ENCODE data around the gene SPPL3.

The SPPL3 gene

DNA sequence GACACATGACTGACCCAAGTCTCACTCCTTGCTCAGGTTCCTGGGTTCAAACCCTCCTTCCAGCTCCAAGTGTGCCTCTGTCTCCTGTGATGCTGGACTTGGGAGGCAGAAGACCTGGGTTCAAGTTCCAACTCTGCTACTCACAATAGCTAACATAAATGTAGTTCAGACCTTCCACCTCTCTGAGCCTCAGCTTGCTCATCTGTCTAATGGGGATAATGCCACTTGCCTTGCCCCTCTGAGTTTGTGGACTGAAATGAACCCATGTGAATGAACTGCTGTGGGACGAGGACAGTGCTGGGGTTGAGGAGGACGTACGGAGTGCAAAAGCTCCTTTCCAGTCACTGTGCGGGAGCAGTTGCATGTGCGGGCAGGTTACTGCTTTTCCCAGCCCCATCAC, 137.6 kb downstream of the SPPL3 start:
- TF ChIP-seq, protein P1, sequence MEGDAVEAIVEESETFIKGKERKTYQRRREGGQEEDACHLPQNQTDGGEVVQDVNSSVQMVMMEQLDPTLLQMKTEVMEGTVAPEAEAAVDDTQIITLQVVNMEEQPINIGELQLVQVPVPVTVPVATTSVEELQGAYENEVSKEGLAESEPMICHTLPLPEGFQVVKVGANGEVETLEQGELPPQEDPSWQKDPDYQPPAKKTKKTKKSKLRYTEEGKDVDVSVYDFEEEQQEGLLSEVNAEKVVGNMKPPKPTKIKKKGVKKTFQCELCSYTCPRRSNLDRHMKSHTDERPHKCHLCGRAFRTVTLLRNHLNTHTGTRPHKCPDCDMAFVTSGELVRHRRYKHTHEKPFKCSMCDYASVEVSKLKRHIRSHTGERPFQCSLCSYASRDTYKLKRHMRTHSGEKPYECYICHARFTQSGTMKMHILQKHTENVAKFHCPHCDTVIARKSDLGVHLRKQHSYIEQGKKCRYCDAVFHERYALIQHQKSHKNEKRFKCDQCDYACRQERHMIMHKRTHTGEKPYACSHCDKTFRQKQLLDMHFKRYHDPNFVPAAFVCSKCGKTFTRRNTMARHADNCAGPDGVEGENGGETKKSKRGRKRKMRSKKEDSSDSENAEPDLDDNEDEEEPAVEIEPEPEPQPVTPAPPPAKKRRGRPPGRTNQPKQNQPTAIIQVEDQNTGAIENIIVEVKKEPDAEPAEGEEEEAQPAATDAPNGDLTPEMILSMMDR (IDR thresholded peaks at IDR 0.05; ENCODE audit: low read depth, low read length) = no peak
- H3K4me3 ChIP-seq (ENCODE audit: low read depth, low read length) = no peak overlapping the region

DNA sequence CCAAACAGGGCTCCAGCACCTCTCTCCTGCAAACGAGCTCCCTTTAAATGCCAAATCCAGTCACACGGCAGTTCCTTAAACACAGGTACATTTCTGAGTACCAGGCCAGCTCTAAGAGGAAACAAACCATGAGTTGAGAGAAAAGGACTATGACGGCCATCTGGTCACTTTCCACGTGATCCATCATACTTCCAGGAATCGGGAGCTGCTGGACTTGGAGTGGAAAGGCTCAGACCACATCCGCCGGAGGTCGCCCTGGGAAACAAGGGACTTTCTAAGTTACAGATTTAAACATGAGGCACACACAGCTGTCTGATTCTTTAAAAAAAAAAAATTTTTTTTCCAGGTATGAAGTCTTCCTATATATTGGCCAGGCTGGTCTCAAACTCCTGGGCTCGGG, 139.3 kb downstream of the SPPL3 start:
- TF ChIP-seq, protein P1 (IDR thresholded peaks at IDR 0.05; ENCODE audit: low read depth, low read length) = no peak

DNA sequence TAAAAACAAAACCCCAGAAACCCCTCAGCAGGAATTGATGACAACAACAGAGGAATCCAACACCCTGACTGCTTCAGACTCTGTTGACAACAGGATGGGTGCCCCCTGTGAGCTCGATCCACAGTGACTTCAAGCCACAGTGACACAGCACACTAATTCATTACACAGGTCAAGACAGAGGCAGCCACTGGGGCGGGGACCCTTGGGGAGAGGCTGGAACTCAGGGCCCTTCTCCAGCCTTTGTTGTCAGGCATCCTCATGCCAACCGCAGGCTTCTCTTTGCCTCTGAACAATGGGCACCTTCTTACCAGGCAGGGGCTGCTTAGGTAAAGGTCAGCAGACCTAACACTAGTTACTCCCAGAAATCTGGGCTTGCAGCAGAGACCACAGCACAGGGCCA, 140.9 kb downstream of the SPPL3 start:
- TF ChIP-seq, protein P1 (IDR thresholded peaks at IDR 0.05; ENCODE audit: low read depth, low read length) = no peak
- H3K4me3 ChIP-seq (ENCODE audit: low read depth, low read length) = no peak overlapping the region

More for the DNA sequence above, 139.3 kb downstream of the SPPL3 start:
- H3K4me3 ChIP-seq (ENCODE audit: low read depth, low read length) = no peak overlapping the region

DNA sequence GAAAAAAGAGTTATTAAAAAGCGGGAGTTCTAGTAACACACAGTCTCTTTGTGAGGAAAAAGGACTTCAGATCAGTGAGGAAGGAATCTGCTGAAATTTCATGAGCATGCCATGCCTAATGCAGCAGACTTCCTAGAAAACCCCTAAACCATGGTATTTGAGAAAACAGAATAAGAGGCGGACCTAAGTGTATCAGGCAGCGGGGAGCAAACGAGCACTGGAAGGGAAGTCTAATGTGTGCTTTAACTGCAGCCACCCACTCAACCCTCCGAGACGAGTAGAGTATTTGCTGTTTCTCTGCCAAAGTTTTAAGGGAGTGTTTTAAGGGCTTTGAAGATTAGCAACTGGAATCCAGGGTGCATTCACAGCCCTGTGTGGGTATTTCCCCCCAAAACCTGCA, 142.1 kb downstream of the SPPL3 start:
- H3K4me3 ChIP-seq (ENCODE audit: low read depth, low read length) = no peak overlapping the region
- TF ChIP-seq, protein P1 (IDR thresholded peaks at IDR 0.05; ENCODE audit: low read depth, low read length) = no peak

DNA sequence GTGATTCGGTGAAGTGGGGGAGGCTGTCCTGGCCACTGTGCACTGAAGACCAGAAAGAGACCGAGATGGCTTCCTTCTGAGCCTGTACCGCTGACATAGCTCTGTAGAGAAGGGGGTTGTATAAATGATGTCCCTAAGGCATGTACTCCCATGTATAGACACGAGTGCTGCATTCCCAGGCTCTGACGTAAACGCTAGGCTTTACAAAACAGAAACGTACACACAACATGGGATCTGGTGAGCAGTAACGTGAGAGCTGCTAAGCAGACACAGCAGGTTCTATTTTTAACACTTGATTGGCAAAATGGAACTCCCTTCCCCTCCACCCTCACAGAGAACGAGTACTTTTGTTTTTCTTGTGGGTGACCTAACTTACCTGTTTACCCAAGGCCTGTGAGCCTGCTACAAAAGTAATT, 142.6 kb downstream of the SPPL3 start:
- H3K4me3 ChIP-seq (ENCODE audit: low read depth, low read length) = no peak overlapping the region
- TF ChIP-seq, protein P1 (IDR thresholded peaks at IDR 0.05; ENCODE audit: low read depth, low read length) = no peak

DNA sequence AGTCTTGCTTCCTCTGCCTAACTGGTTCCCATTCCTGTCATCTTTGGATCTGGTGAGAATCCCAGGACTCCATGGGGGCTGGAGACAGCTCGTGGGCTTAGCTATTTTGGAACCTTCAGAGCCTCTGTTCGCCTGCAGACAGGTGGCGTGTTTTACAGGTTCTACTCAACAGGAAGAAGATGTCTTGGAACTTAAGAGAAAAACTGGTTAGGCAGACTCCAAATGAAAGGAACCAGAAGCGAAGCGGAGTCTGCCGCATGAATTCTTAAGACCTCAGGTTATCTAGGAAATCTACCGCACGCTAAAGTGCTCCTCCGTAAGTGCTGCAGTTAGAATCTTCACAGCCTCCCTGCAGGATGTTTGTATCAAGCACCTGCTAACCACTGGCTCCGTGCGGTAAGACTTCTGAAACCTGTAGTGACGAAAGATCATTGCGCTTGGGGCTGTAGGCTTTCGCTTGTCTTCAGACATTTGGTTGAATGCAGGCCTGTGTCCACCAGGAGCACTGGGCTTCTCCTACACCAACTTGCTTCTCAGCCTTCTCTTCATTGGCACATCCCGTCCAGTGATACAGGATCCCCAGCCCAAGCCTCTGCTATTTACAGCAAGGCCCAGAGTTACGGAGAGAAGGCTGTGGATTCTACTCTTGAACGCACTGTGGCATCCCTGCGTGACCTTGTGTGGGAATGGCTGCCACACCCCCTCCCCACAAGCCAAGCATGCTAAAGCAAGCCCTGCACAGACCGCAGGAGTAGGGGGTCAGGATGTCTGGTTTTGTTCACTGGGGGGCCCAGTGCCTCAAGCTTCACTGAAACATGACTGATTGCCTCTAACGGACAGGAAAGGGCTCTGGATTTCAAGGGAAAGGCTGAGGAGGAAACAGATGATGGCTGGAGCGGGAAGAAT, 143.6 kb downstream of the SPPL3 start:
- H3K4me3 ChIP-seq (ENCODE audit: low read depth, low read length) = no peak overlapping the region
- TF ChIP-seq, protein P1 (IDR thresholded peaks at IDR 0.05; ENCODE audit: low read depth, low read length) = no peak

DNA sequence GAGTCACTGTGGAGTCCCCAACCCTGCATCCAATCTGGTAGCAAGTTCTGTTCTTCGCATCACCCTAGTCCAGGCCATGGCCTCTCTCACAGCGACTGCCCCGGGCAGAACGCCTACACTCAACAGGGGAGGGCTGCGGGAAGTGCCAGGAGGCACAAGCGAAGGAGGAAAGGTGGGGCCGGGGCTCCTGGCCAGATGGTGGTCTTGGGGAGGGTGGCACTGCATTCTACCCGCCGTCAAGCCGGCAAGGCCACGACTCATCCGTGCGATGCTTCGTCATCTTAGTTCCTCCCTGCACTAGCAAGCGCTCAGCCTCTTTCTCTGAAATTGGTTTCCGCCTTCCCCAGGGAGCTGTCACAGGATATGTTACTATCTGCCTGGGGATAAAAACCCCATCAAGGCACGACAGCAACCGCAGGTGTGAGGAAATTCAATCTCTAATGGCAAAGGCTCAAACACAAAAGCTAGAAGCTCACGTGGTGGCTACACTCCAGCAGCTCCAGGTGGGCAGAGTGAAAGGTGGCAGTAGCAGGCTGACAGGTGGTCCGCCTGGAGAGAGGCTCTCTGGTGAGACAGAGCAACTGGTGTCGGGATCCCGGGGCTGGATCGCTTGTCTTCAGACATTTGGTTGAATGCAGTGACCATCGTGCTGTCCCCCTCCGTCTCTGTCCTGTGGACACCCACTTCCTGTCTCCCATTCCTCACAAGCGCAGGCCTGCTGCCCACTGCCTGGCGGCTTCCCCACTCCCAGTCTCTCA, 144.4 kb downstream of the SPPL3 start:
- no peak overlapping the region for H3K4me3 ChIP-seq (ENCODE audit: low read depth, low read length)
- TF ChIP-seq, protein P1 (IDR thresholded peaks at IDR 0.05; ENCODE audit: low read depth, low read length) = no peak
